ENCODE data around the gene ERGIC3. TPM values are rescaled to one million over a fixed set of nuclear protein-coding genes. Genes with fewer than 3 reads are reported as not detected.

Gene ERGIC3
- total and polyA plus RNA-seq, 2 donors (not counting 3 experiments of a cell fraction or from before 2014, with no cell fraction given), result 203 to 419 TPM

- CTCF ChIA-PET, result interaction anchor here (0.9 to 1.6 kb wide), 4 partner anchors 10 to 41 kb away, joined by 3 to 7 read pairs (median 4); no protein-coding TSS in a partner anchor
Observed at GRCh38 chr20:35578469-35578868, 36.6 kb downstream of the ERGIC3 start.

More at GRCh38 chr20:35578469-35578868, 36.6 kb downstream of the ERGIC3 start:
- H3K4me3 ChIP-seq (replicated peaks in 1 of 3; ENCODE audit: insufficient read depth in 1 of 3, low read depth in 1 of 3, low read length in 3 of 3), result no peak overlapping the region
- no peak overlapping the region for H2AFZ ChIP-seq (ENCODE audit: low read depth, low read length)
- intact Hi-C loops (cut with micrococcal nuclease) (no loop called here), dilution Hi-C loops (cut with MboI; ENCODE audit: extremely low pct_ligation_motif_present, low sequenced_read_pairs) (no loop called here)
- H3K9me1 ChIP-seq (replicated peaks; ENCODE audit: control insufficient read depth, extremely low read depth, insufficient read depth, low read length), result no peaks in the 10 kb centered on the region
- no peak overlapping the region for H3K9ac ChIP-seq (replicated peaks; ENCODE audit: extremely low read depth, insufficient read depth, low read length)
- H3K27me3 ChIP-seq (ENCODE audit: control insufficient read depth in 2 of 2, insufficient read depth in 2 of 2, low read length in 2 of 2), result no peaks in the 10 kb centered on the region
- no peaks in the 10 kb centered on the region for H3K36me3 ChIP-seq (ENCODE audit: control insufficient read depth in 2 of 2, extremely low read depth in 1 of 2, insufficient read depth in 2 of 2, low read length in 2 of 2)
- H3K27ac ChIP-seq (ENCODE audit: insufficient read depth, low read depth, low read length), result no peak overlapping the region
- POLR2A ChIA-PET, result no interaction called here
- no peak overlapping the region for H3K4me2 ChIP-seq (ENCODE audit: insufficient read depth, low read length)
- H3K4me1 ChIP-seq (ENCODE audit: control insufficient read depth, extremely low read depth, insufficient read depth, low read length), result no peaks in the 10 kb centered on the region
- no peak for DNase-seq (ENCODE audit: low read depth, low spot score)
- FAIRE-seq, result no peak
- no peaks in the 10 kb centered on the region for H4K20me1 ChIP-seq (replicated peaks; ENCODE audit: control insufficient read depth, extremely low read depth, insufficient read depth, low read length)
- no peaks in the 10 kb centered on the region for H3K9me3 ChIP-seq (replicated peaks; ENCODE audit: control insufficient read depth, insufficient read depth, low read length)
- no peak for TF ChIP-seq MAX (IDR thresholded peaks at IDR 0.05; ENCODE audit: insufficient read depth, insufficient read length)
- TF ChIP-seq FOS (IDR thresholded peaks at IDR 0.05; ENCODE audit: borderline replicate concordance, insufficient read depth, low read length), result no peak
- no peak for TF ChIP-seq POLR2AphosphoS5 (IDR thresholded peaks at IDR 0.05; ENCODE audit: insufficient read depth, low read depth, low read length)
- TF ChIP-seq MYC (IDR thresholded peaks at IDR 0.05; ENCODE audit: low read depth, low read length), result no peak
- no peak for TF ChIP-seq GATA2 (IDR thresholded peaks at IDR 0.05; ENCODE audit: insufficient read depth, insufficient read length, low read depth, low read length)
- TF ChIP-seq JUN (IDR thresholded peaks at IDR 0.05; ENCODE audit: borderline replicate concordance, insufficient read depth, insufficient read length, low read depth), result no peak
- no peak for TF ChIP-seq POLR2A (IDR thresholded peaks at IDR 0.05; ENCODE audit: low read depth, low read length)
- TF ChIP-seq EZH2 (IDR thresholded peaks at IDR 0.05; ENCODE audit: borderline replicate concordance, low read depth, low read length, severe bottlenecking), result no peak
- TF ChIP-seq CTCF (IDR thresholded peaks at IDR 0.05; ENCODE audit: extremely low read depth in 1 of 2, insufficient read depth in 1 of 2, low read depth in 1 of 2, low read length in 2 of 2), result no peak
- H3K79me2 ChIP-seq (ENCODE audit: control insufficient read depth, insufficient read depth, low read length), result no peaks in the 10 kb centered on the region
- BruUV-seq (replicated peaks), result no TSS peak
